Lung (tissue), 12 donors: ENCODE measurements around the gene MED14. TPM values are rescaled to one million over a fixed set of nuclear protein-coding genes. Genes with fewer than 3 reads are reported as not detected.

Experiments
- ATAC-seq: fragments of 200-7000 bp; cut with Tn5 transposase; one replicate; pipeline ENCODE4 v1.9.1; 2020; ENCODE audit warnings: moderate number of reproducible peaks; ENCODE audit not compliant: insufficient read depth, low FRiP score
- DNase-seq, 3 donors: peaks; one replicate each; pipeline ENCODE4 v3.0.0-alpha.2; 2013 to 2017
- H3K27ac ChIP-seq, 2 donors: one replicate each; pipeline ENCODE4 v1.5.1; 2013; ENCODE audit warnings: mild to moderate bottlenecking in 2 of 2, moderate library complexity in 2 of 2, control low read depth in 1 of 2, inconsistent platforms in 1 of 2, low read depth in 1 of 2, low read length in 1 of 2
- H3K27me3 ChIP-seq, 3 donors: one replicate each; pipeline ENCODE4 v1.5.1; 2013; ENCODE audit warnings: low read length in 2 of 3; ENCODE audit not compliant: control insufficient read depth in 3 of 3, insufficient read depth in 3 of 3
- H3K36me3 ChIP-seq, 4 donors: one replicate each; pipeline ENCODE4 v1.5.1; 2013; ENCODE audit warnings: low read length in 4 of 4, mild to moderate bottlenecking in 1 of 4, moderate library complexity in 1 of 4; ENCODE audit not compliant: control insufficient read depth in 4 of 4, insufficient read depth in 4 of 4
- H3K4me1 ChIP-seq, 5 donors: one replicate each; pipeline ENCODE4 v1.5.1; 2013; ENCODE audit warnings: low read length in 5 of 5, mild to moderate bottlenecking in 2 of 5, moderate library complexity in 1 of 5; ENCODE audit not compliant: control insufficient read depth in 5 of 5, insufficient read depth in 5 of 5
- H3K4me3 ChIP-seq: one replicate; pipeline ENCODE4 v1.5.1; 2013; ENCODE audit warnings: mild to moderate bottlenecking, control low read depth, moderate library complexity
- H3K9ac ChIP-seq, 2 donors: one replicate each; pipeline ENCODE4 v1.5.1; 2013; ENCODE audit warnings: low read length in 2 of 2, control low read depth in 1 of 2; ENCODE audit not compliant: insufficient read depth in 1 of 2
- H3K9me3 ChIP-seq, 4 donors: one replicate each; pipeline ENCODE4 v1.5.1; 2013; ENCODE audit warnings: low read length in 3 of 4, mild to moderate bottlenecking in 1 of 4, moderate library complexity in 1 of 4; ENCODE audit not compliant: control insufficient read depth in 4 of 4, insufficient read depth in 3 of 4
- CTCF ChIP-seq: IDR thresholded peaks from 2 replicates; pipeline ENCODE4 v1.5.1; 2012; ENCODE audit warnings: mild to moderate bottlenecking; ENCODE audit errors: control extremely low read depth, extremely low read depth
- WGBS, 2 donors: extraction: QIAGEN DNeasy Blood & Tissue Kit; methylation state at CpG; one replicate each; pipeline ENCODE4 v1.1.7; 2013; 5-methylcytosine and 5-hydroxymethylcytosine counted together
- polyA plus RNA-seq, 2 donors: library from polyadenylated mRNA; stranded (reverse); fragments of 200-250 nt; gene quantifications; one replicate each; pipeline ENCODE4 v1.2.1, GENCODE V29; 2013
- total RNA-seq, 2 donors: library from RNA; depleted of rRNA in 1 of 2; stranded (reverse); fragments of >200 nt in 1 of 2; gene quantifications; one replicate each; pipeline ENCODE4 v1.2.1, GENCODE V29; 2014 to 2021
- donor health status: control.
- donor health status: control.
- donor health status: Bipolar disorder and iron deficiency.
- donor health status: healthy.
- donor health status: DM: yes; HTN: yes; CAD: no.

MED14 gene
- total and polyA plus RNA-seq, 4 donors: 9.1 to 41.1 (median 25.6) TPM

- H3K4me1 ChIP-seq: peaks cover 0 to 7% (median 0%) of the 10 kb centered on the region in 5 donors
Measured at GRCh38 chrX:40759374-40759773, 24.0 kb upstream of the MED14 start.

GRCh38 chrX:40757058-40757457, 21.7 kb upstream of the MED14 start:
- Histone ChIP-seq H3K27ac (no peak overlapping the region), H3K9ac (no peak overlapping the region), H3K27me3 (peaks cover 0 to 29% (median 12%) of the 10 kb centered on the region in 3 donors), H3K9me3 (peaks cover 0 to 3% (median 0%) of the 10 kb centered on the region in 4 donors), H3K4me3 (no peak overlapping the region), H3K4me1 (peaks cover 0 to 7% (median 0%) of the 10 kb centered on the region in 5 donors), H3K36me3 (no peaks in the 10 kb centered on the region)
- DNase-seq: no peak
- 64 to 85% methylated on average over 1 of the region's 1 CpG for WGBS, 2 donors
- ATAC-seq: no peak
- TF ChIP-seq CTCF: no peak

More at GRCh38 chrX:40759374-40759773, 24.0 kb upstream of the MED14 start:
- H3K27me3 ChIP-seq: peaks cover 0 to 27% (median 14%) of the 10 kb centered on the region in 3 donors
- WGBS, 2 donors: 84 to 100% methylated on average over 1 of the region's 1 CpG
- no peak overlapping the region for H3K27ac ChIP-seq
- TF ChIP-seq CTCF: no peak
- ATAC-seq: no peak
- H3K9ac ChIP-seq: no peak overlapping the region
- DNase-seq: no peak
- no peak overlapping the region for H3K4me3 ChIP-seq
- peaks cover 0 to 3% (median 0%) of the 10 kb centered on the region in 4 donors for H3K9me3 ChIP-seq
- H3K36me3 ChIP-seq: no peaks in the 10 kb centered on the region

- H3K4me1 ChIP-seq: peaks cover 0 to 7% (median 0%) of the 10 kb centered on the region in 5 donors
- no peaks in the 10 kb centered on the region for H3K36me3 ChIP-seq
- H3K27me3 ChIP-seq: peaks cover 0 to 19% (median 10%) of the 10 kb centered on the region in 3 donors
- no peak overlapping the region for H3K4me3 ChIP-seq
- WGBS, 2 donors: 62 to 72% methylated on average over 7 of the region's 7 CpGs
- DNase-seq (peak; percentile 34 to 73 (median 53)), ATAC-seq (no peak)
- no peak for TF ChIP-seq CTCF
- peaks cover 0 to 3% (median 0%) of the 10 kb centered on the region in 4 donors for H3K9me3 ChIP-seq
- peak overlapping the region; percentile 49 to 66 for H3K27ac ChIP-seq
- H3K9ac ChIP-seq: no peak overlapping the region
Measured at GRCh38 chrX:40755291-40756249, 20.2 kb upstream of the MED14 start.
